ENCODE results near the gene ADCYAP1.

ADCYAP1 gene

GRCh38 chr18:896315-896714, 8.4 kb upstream of the ADCYAP1 start:
- H3K27me3 ChIP-seq (ENCODE audit: low read length) = no peaks in the 10 kb centered on the region
- H3F3A ChIP-seq (ENCODE audit: insufficient read depth) = no peaks in the 10 kb centered on the region
- no peak overlapping the region for H2AFZ ChIP-seq (ENCODE audit: low read depth, low read length, severe bottlenecking)
- no peak overlapping the region for H3K4me3 ChIP-seq (ENCODE audit: insufficient read depth, low read length, poor library complexity, severe bottlenecking)
- H3K79me2 ChIP-seq (ENCODE audit: insufficient read depth, low read length) = no peaks in the 10 kb centered on the region
- no peak overlapping the region for H3K4me2 ChIP-seq (ENCODE audit: low read depth, low read length, poor library complexity, severe bottlenecking)
- H3K9ac ChIP-seq (ENCODE audit: low read length) = no peak overlapping the region
- H3K36me3 ChIP-seq (ENCODE audit: low read length) = no peaks in the 10 kb centered on the region
- H3K27ac ChIP-seq (ENCODE audit: low read depth, low read length) = no peak overlapping the region
- H3K9me2 ChIP-seq (replicated peaks; ENCODE audit: insufficient read depth, low read length) = no peaks in the 10 kb centered on the region
- H3K9me3 ChIP-seq (ENCODE audit: insufficient read depth, low read length) = no peaks in the 10 kb centered on the region
- H4K20me1 ChIP-seq (ENCODE audit: low read depth, low read length) = no peaks in the 10 kb centered on the region
- TF ChIP-seq EZH2phosphoT487 (conservative IDR thresholded peaks at IDR 0.05; ENCODE audit: low read length) = no peak
- no peak for TF ChIP-seq CTCF (IDR thresholded peaks at IDR 0.05; ENCODE audit: insufficient read depth, low read length, poor library complexity, severe bottlenecking)

GRCh38 chr18:901761-902160, 2.9 kb upstream of the ADCYAP1 start:
- Histone ChIP-seq H3K4me3 (ENCODE audit: insufficient read depth, low read length, poor library complexity, severe bottlenecking) (no peak overlapping the region), H3K79me2 (ENCODE audit: insufficient read depth, low read length) (no peaks in the 10 kb centered on the region), H3K27ac (ENCODE audit: low read depth, low read length) (no peak overlapping the region), H3K4me2 (ENCODE audit: low read depth, low read length, poor library complexity, severe bottlenecking) (no peak overlapping the region), H3K9ac (ENCODE audit: low read length) (no peak overlapping the region), H3K9me2 (replicated peaks; ENCODE audit: insufficient read depth, low read length) (no peaks in the 10 kb centered on the region), H3K9me3 (ENCODE audit: insufficient read depth, low read length) (no peaks in the 10 kb centered on the region), H3F3A (ENCODE audit: insufficient read depth) (no peaks in the 10 kb centered on the region), H3K36me3 (ENCODE audit: low read length) (no peaks in the 10 kb centered on the region), H2AFZ (ENCODE audit: low read depth, low read length, severe bottlenecking) (no peak overlapping the region), H3K27me3 (ENCODE audit: low read length) (no peaks in the 10 kb centered on the region), H4K20me1 (ENCODE audit: low read depth, low read length) (no peaks in the 10 kb centered on the region)
- TF ChIP-seq CTCF (IDR thresholded peaks at IDR 0.05; ENCODE audit: insufficient read depth, low read length, poor library complexity, severe bottlenecking) = no peak
- TF ChIP-seq EZH2phosphoT487 (conservative IDR thresholded peaks at IDR 0.05; ENCODE audit: low read length) = no peak

- TF ChIP-seq CTCF (IDR thresholded peaks at IDR 0.05; ENCODE audit: insufficient read depth, low read length, poor library complexity, severe bottlenecking) = no peak
- Histone ChIP-seq H3K4me2 (ENCODE audit: low read depth, low read length, poor library complexity, severe bottlenecking) (no peak overlapping the region), H3K27me3 (ENCODE audit: low read length) (no peaks in the 10 kb centered on the region)
Observed at GRCh38 chr18:902229-902628, 2.4 kb upstream of the ADCYAP1 start.

GRCh38 chr18:903701-904100, 970 bp upstream of the ADCYAP1 start:
- H2AFZ ChIP-seq (ENCODE audit: low read depth, low read length, severe bottlenecking) = no peak overlapping the region

More at GRCh38 chr18:902229-902628, 2.4 kb upstream of the ADCYAP1 start:
- Histone ChIP-seq H3K36me3 (ENCODE audit: low read length) (no peaks in the 10 kb centered on the region), H2AFZ (ENCODE audit: low read depth, low read length, severe bottlenecking) (no peak overlapping the region), H3K79me2 (ENCODE audit: insufficient read depth, low read length) (no peaks in the 10 kb centered on the region), H3K9me3 (ENCODE audit: insufficient read depth, low read length) (no peaks in the 10 kb centered on the region), H3K4me3 (ENCODE audit: insufficient read depth, low read length, poor library complexity, severe bottlenecking) (no peak overlapping the region), H3K9me2 (replicated peaks; ENCODE audit: insufficient read depth, low read length) (no peaks in the 10 kb centered on the region), H3K9ac (ENCODE audit: low read length) (no peak overlapping the region), H3K27ac (ENCODE audit: low read depth, low read length) (no peak overlapping the region), H3F3A (ENCODE audit: insufficient read depth) (no peaks in the 10 kb centered on the region), H4K20me1 (ENCODE audit: low read depth, low read length) (no peaks in the 10 kb centered on the region)

More at GRCh38 chr18:903701-904100, 970 bp upstream of the ADCYAP1 start:
- Histone ChIP-seq H3K9me3 (ENCODE audit: insufficient read depth, low read length) (no peaks in the 10 kb centered on the region), H3K9me2 (replicated peaks; ENCODE audit: insufficient read depth, low read length) (no peaks in the 10 kb centered on the region), H4K20me1 (ENCODE audit: low read depth, low read length) (no peaks in the 10 kb centered on the region), H3K27ac (ENCODE audit: low read depth, low read length) (no peak overlapping the region), H3K36me3 (ENCODE audit: low read length) (no peaks in the 10 kb centered on the region), H3F3A (ENCODE audit: insufficient read depth) (no peaks in the 10 kb centered on the region), H3K79me2 (ENCODE audit: insufficient read depth, low read length) (no peaks in the 10 kb centered on the region), H3K9ac (ENCODE audit: low read length) (no peak overlapping the region), H3K4me2 (ENCODE audit: low read depth, low read length, poor library complexity, severe bottlenecking) (no peak overlapping the region), H3K27me3 (ENCODE audit: low read length) (no peaks in the 10 kb centered on the region), H3K4me3 (ENCODE audit: insufficient read depth, low read length, poor library complexity, severe bottlenecking) (no peak overlapping the region)
- TF ChIP-seq CTCF (IDR thresholded peaks at IDR 0.05; ENCODE audit: insufficient read depth, low read length, poor library complexity, severe bottlenecking) = no peak
- TF ChIP-seq EZH2phosphoT487 (conservative IDR thresholded peaks at IDR 0.05; ENCODE audit: low read length) = no peak
